ENCODE measurements around the gene KLHL22. TPM values are rescaled to one million over a fixed set of nuclear protein-coding genes. Genes with fewer than 3 reads are reported as not detected.
A peak's percentile ranks its signal among the peaks of the same experiment; 100 is the strongest.

The KLHL22 gene
- total and polyA plus RNA-seq, 7 donors: 8.4 to 24.3 (median 14.6) TPM

- H3K4me3 ChIP-seq: no peak overlapping the region
- H3K4me1 ChIP-seq: peaks cover 23% of the 10 kb centered on the region
- TF ChIP-seq CTCF (IDR thresholded peaks at IDR 0.05): no peak
- 96 to 97% (median 97%) methylated on average over 7 of the region's 7 CpGs for WGBS, 3 donors
- peaks cover 4 to 20% of the 10 kb centered on the region in 2 donors for H3K36me3 ChIP-seq (ENCODE audit: insufficient read depth in 1 of 2, low read depth in 1 of 2)
- ATAC-seq: no peak
- no peak for DNase-seq
- H3K9me3 ChIP-seq: no peaks in the 10 kb centered on the region
- no peak overlapping the region for H3K27ac ChIP-seq
- intact Hi-C loops (cut with DNase I): no loop called here
- no peaks in the 10 kb centered on the region for H3K27me3 ChIP-seq (ENCODE audit: insufficient read depth in 3 of 3, low read length in 2 of 3)
Observed at GRCh38 chr22:20525048-20525447, 29.5 kb upstream of the KLHL22 start.

DNA sequence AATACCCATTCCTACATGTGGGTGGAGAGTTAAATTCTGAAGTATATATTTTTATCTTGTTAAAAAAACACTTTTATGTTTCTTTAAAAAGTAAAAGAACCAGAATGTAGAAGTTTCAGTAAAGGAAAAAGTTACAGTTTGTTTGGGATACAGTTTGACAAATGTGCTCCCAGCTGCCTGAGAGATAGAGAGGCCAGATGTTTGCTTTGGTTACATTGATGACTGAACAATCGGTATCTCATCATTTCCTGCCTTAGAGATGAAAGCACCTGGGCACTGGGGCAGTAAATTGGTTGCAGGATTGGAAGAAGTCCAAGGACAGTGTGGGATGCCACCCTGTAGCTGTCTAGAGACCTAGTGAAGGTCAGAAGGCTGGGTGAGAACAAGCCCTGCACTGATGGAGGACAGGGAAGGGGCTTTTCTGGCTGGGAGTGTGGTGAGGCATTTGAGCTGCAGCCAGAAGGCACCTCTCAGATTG, 28.4 kb upstream of the KLHL22 start:
- peaks cover 5 to 30% of the 10 kb centered on the region in 2 donors for H3K36me3 ChIP-seq (ENCODE audit: insufficient read depth in 1 of 2, low read depth in 1 of 2)
- DNase-seq: no peak
- TF ChIP-seq CTCF (IDR thresholded peaks at IDR 0.05): no peak
- peak in 3 of 4 donors; percentile 24 to 39 (median 27) for ATAC-seq
- H3K27ac ChIP-seq: peak overlapping the region; percentile 34
- H3K4me3 ChIP-seq: no peak overlapping the region
- no peaks in the 10 kb centered on the region for H3K9me3 ChIP-seq
- intact Hi-C loops (cut with DNase I): no loop called here
- 4 to 22% (median 9%) methylated on average over 1 of the region's 1 CpG for WGBS, 3 donors
- peaks cover 21% of the 10 kb centered on the region for H3K4me1 ChIP-seq
- H3K27me3 ChIP-seq (ENCODE audit: insufficient read depth in 3 of 3, low read length in 2 of 3): no peaks in the 10 kb centered on the region

- peaks cover 5 to 30% of the 10 kb centered on the region in 2 donors for H3K36me3 ChIP-seq (ENCODE audit: insufficient read depth in 1 of 2, low read depth in 1 of 2)
- H3K27ac ChIP-seq: peak overlapping the region; percentile 34
- no peaks in the 10 kb centered on the region for H3K27me3 ChIP-seq (ENCODE audit: insufficient read depth in 3 of 3, low read length in 2 of 3)
- H3K4me1 ChIP-seq: peaks cover 21% of the 10 kb centered on the region
- H3K4me3 ChIP-seq: no peak overlapping the region
- no peaks in the 10 kb centered on the region for H3K9me3 ChIP-seq
- no peak for TF ChIP-seq CTCF (IDR thresholded peaks at IDR 0.05)
- no peak for DNase-seq
- intact Hi-C loops (cut with DNase I): no loop called here
- 43 to 54% (median 47%) methylated on average over 7 of the region's 7 CpGs for WGBS, 3 donors
- peak; percentile 70 to 80 (median 72) for ATAC-seq
Observed at GRCh38 chr22:20523086-20523983, 27.7 kb upstream of the KLHL22 start.

- DNase-seq: no peak
- WGBS, 3 donors: 79 to 86% (median 81%) methylated on average over 11 of the region's 11 CpGs
- H3K27me3 ChIP-seq (ENCODE audit: insufficient read depth in 3 of 3, low read length in 2 of 3): no peaks in the 10 kb centered on the region
- intact Hi-C loops (cut with DNase I): no loop called here
- no peak for TF ChIP-seq CTCF (IDR thresholded peaks at IDR 0.05)
- ATAC-seq: no peak
- H3K4me3 ChIP-seq: no peak overlapping the region
- no peaks in the 10 kb centered on the region for H3K9me3 ChIP-seq
- no peak overlapping the region for H3K27ac ChIP-seq
- peaks cover 5 to 24% of the 10 kb centered on the region in 2 donors for H3K36me3 ChIP-seq (ENCODE audit: insufficient read depth in 1 of 2, low read depth in 1 of 2)
- H3K4me1 ChIP-seq: peaks cover 22% of the 10 kb centered on the region
Observed at GRCh38 chr22:20522134-20523004, 26.8 kb upstream of the KLHL22 start.

All from psoas muscle (tissue), 8 donors.